ENCODE measurements around the gene ITPR3. TPM values are rescaled to one million over a fixed set of nuclear protein-coding genes. Genes with fewer than 3 reads are reported as not detected.
A peak's percentile ranks its signal among the peaks of the same experiment; 100 is the strongest.
"Not testable (repeated sequence)": the region's sequence is repeated elsewhere in the genome, so short reads cannot be mapped to it uniquely, and the experiment has no call there.

ITPR3 gene
- total RNA-seq, 1 donor from 2014 or later = 8.0 TPM

DNA sequence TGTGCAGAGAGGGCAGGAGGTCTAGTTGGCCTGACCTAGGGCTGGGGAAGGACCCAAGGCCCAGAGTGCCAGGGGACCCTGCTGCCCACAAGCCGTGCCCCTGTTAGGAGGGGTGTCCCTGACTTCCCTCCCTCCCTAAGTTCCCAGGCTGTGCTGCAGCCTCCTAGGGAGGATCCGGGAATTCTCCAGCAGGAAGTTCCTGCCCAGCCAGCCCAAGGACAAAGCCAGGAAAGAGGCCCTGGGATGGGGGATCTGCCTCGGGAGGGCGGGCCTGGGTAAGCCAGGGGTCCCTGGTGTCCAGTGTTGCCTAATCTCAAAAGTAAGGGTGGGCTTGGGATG, 31.8 kb upstream of the ITPR3 start:
- intact Hi-C loops (cut with DNase I) = loop anchor here (1.0 to 5.0 kb wide), 4 partner anchors 33 to 563 kb away; partner anchors contain the start of gene ITPR3
- DNase-seq (ENCODE audit: missing footprints) (no peak), ATAC-seq (peak; percentile 3)

- intact Hi-C loops (cut with DNase I) = loop anchor here (1.0 to 5.0 kb wide), 6 partner anchors 19 to 562 kb away; partner anchors contain the start of gene ITPR3
- DNase-seq (ENCODE audit: missing footprints) (peak; percentile 52), ATAC-seq (peak; percentile 54)
These were observed 31.2 kb upstream of the ITPR3 start for GRCh38 chr6:33589731-33590530.

DNA sequence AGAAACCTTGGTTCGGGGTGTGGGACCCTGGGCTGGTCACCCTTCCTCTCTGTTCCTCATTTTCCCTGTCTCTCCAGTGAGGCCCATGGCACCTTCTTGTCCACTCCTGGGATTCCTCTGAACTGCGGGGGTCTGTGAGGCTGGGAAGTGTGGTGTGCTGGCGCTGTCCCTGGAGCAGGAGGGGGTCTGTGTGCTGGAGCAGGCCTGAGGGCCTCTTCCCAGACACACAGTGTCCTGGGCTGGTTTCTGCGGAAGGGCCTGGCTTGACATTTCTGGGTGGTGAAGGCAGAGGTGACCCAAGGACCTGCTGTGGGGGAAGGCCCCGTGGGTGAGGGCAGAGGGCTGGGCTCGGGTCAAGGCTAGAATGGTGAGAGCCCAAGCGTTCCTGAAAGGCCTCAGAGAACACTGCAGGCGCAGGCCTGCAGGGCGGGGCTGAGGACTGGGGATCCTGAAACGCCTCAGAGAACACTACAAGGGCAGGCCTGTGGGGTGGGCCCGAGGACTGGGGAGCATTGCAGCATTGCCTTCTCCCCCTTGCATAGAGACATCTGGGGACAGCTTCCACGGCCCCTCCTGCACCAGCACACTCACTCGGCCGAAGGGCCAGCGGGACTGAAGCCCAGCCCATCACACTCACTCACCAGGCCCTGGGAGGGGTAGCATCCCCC, 30.5 kb upstream of the ITPR3 start:
- DNase-seq (ENCODE audit: missing footprints) = peak; percentile 37
- ATAC-seq = no peak
- intact Hi-C loops (cut with DNase I) = loop anchor here (2.0 kb wide), 2 partner anchors 18 to 106 kb away; no protein-coding TSS in a partner anchor

GRCh38 chr6:33591424-33592032, 29.6 kb upstream of the ITPR3 start:
- ATAC-seq = no peak
- intact Hi-C loops (cut with DNase I) = loop anchor here (2.0 kb wide), 2 partner anchors 17 to 105 kb away; no protein-coding TSS in a partner anchor
- DNase-seq (ENCODE audit: missing footprints) = peak; percentile 26

GRCh38 chr6:33592280-33592594, 28.9 kb upstream of the ITPR3 start:
- no peak for ATAC-seq
- peak; percentile 11 for DNase-seq (ENCODE audit: missing footprints)
- intact Hi-C loops (cut with DNase I) = no loop called here

DNA sequence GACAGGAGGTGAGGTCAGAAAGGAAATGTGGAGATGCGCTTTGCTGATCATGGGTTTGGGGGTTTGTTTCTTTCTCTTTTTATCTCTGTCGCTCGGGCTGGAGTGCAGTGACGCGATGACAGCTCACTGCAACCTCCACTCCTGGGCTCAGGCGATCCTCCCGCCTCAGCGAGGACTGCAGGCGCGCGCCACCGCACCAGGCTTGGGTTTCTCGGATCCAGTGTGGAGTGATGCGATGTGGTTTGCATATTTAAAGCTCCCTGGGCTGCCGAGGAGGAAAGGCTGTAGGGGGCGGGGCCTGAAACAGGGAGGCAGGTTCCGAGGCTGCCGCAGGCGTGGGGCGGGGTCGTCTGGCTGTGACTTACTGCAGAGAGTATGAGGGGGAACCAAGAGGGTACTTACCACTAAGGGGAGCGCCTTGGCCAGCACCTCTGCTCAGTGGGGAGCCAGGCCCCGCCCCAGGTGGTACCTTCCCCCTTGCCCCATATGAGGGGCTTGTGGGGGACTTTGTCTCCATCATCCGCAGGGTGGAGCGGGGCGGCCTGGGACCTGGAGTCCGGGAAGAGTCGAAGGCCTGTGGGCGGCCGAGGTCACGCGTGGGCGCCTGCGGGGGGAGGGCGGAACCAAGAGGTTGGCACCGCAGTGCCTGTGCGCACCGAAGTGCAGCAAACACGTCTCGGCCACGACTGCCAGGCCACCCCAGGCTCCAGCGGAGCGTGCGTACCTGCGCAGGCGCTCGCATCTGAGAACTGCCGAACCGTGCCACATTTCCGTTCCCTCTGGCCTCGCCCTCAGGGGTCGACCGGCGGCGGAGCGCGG, 28.3 kb upstream of the ITPR3 start:
- DNase-seq (ENCODE audit: missing footprints) (no peak), ATAC-seq (no peak)
- intact Hi-C loops (cut with DNase I) = no loop called here

DNA sequence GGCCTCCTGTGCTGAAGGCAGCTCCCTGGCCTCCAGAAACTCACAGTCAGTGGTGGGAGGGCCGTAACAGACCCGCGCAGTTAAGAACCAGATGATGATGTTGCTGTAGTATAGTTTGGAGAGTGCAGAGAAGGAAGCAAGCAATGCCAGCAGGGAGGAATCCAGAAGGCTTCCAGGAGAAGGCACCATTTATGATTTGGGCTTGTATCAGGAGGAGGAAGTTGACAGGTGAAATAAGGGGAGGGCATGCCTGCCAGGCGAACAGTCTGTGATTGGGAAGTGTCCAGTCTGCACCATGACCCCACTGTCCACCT, 27.8 kb upstream of the ITPR3 start:
- intact Hi-C loops (cut with DNase I) = no loop called here
- no peak for DNase-seq (ENCODE audit: missing footprints)
- no peak for ATAC-seq

- intact Hi-C loops (cut with DNase I) = no loop called here
- DNase-seq (ENCODE audit: missing footprints) (peak; percentile 53), ATAC-seq (no peak)
These were observed 25.9 kb upstream of the ITPR3 start for GRCh38 chr6:33595001-33595846.

GRCh38 chr6:33596894-33597293, 24.2 kb upstream of the ITPR3 start:
- ATAC-seq; DNase-seq (ENCODE audit: missing footprints); intact Hi-C loops (cut with DNase I): not testable (repeated sequence)

GRCh38 chr6:33597551-33598322, 23.4 kb upstream of the ITPR3 start:
- DNase-seq (ENCODE audit: missing footprints) (peak; percentile 74), ATAC-seq (peak; percentile 91)
- intact Hi-C loops (cut with DNase I) = no loop called here

DNA sequence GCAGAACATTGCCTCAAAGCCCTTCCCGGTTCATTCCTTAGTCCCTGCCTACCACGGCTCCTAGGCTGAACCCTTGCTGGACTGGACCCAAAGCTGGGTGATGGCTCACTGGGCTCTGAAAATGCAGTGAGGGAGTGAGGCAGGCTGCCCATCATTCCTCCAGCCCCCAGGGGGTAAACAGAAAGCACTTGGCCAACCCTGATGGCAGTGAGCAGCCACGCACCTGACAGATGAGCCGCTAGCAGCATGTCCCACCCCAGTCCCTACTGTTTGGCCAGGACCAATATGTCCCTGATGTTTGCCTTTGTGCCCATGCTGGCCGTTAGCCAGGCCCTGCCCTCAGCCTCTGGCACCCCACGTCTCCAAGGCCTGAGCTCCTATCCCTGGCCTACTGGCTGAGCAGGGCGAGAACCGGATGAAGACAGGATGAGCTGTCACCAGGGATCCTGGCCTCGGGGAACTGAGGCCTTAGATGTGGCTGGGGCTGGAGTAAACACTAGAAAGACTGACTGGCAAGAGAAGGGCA, 21.6 kb upstream of the ITPR3 start:
- DNase-seq (ENCODE audit: missing footprints) (peak; percentile 50), ATAC-seq (peak; percentile 11)
- intact Hi-C loops (cut with DNase I) = no loop called here

DNA sequence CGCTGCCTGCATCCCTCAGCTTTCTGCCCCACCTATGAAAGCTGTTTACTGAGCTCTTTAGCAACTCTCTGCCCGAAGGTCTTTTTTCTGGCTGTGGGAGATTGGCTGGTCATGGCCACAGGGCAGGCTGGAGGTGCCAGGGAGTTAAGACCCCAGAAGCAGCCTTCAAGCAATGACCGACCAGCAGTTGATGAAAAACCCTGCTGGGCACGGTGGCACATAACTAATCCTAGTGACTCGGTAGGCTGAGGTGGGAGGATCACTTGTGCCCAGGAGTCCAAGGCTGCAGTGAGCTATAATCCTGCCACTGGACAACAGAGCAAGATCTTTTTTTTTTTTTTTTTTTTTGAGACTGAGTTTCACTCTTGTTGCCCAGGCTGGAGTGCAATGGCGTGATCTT, 20.4 kb upstream of the ITPR3 start:
- intact Hi-C loops (cut with DNase I) = no loop called here
- DNase-seq (ENCODE audit: missing footprints) = no peak
- ATAC-seq = no peak

- DNase-seq (ENCODE audit: missing footprints) (no peak), ATAC-seq (no peak)
- intact Hi-C loops (cut with DNase I) = no loop called here
These were observed 18.9 kb upstream of the ITPR3 start for GRCh38 chr6:33602180-33602579.

GRCh38 chr6:33604941-33605854, 15.9 kb upstream of the ITPR3 start:
- ATAC-seq = no peak
- intact Hi-C loops (cut with DNase I) = no loop called here
- DNase-seq (ENCODE audit: missing footprints) = no peak

DNA sequence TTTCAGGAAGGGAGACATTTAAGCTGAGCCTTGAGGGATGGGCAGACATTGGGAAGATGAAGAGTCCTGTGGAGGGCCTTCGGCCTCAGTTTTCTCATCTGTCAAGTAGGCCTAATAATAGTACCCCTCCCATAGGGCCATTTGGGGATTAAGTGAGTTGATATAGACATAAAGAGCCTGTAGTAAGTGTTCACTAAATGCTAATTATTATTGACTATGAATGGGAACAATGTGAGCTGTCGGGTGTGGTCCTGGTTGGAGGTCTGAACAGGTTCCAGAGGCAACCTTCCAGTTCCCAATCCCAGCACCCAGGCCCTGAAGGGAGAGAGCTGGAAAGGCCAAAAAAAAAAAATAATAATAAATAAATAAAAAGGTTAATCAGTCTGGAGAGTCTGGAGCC, 14.5 kb upstream of the ITPR3 start:
- no peak for DNase-seq (ENCODE audit: missing footprints)
- ATAC-seq = no peak
- intact Hi-C loops (cut with DNase I) = no loop called here

DNA sequence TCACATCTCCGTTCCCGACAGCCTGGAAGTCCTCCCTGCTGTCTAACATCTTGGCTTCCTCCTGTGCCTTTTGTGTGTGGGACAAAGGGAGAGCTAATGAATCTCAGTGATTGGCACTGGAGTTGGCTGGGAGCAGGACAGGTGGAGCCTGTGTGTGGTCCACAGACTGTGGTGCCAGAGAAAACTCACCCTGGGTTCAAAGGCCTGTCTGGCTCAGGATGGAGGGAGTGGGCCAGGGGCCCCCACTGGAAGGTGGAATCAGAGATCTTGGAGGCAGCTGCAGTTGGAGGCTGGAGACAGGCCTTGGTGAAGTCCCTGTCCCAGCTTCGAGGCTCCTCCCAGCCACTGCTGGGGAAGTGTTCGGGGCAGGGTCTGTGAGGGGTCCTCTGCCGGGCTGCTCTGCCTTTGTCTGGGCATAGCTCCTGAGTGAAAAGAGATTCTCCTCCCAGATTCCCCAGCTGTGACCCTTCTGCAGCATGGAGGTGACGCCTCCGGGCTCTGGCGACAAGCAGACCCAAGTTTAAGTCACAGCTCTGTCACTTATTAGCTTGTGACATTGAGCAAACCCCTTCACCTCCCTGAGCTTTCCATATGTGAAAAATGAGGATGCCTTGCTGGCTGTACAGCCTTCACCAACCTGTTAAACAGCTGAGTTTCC, 13.9 kb upstream of the ITPR3 start:
- intact Hi-C loops (cut with DNase I) = no loop called here
- ATAC-seq (no peak), DNase-seq (ENCODE audit: missing footprints) (no peak)
